T47D (cell line): ENCODE measurements around the gene MAPK1IP1L.

ENCODE experiments used
- DNase-seq, 2 experiments: peaks; one replicate each; pipeline versions ENCODE4 v3.0.0 to v3.0.0-alpha.2; 2011 to 2012; ENCODE audit warnings: low read depth in 1 of 2, low spot score in 1 of 2
- JUND ChIP-seq: IDR thresholded peaks from 2 replicates; pipeline ENCODE4 v1.6.1; 2012; ENCODE audit warnings: low read depth
- in situ Hi-C: cut with HindIII; loops from 2 replicates; pipeline ENCODE4 v1.10.0; 2016; ENCODE audit warnings: low sequenced_read_pairs, low pct_unique_long_range_greater_than_20kb

MAPK1IP1L gene

GRCh38 chr14:55088356-55088755, 36.9 kb downstream of the MAPK1IP1L start:
- no peak for TF ChIP-seq JUND
- DNase-seq = peak in 1 of 2 experiments; percentile 38
- in situ Hi-C loops = no loop called here

GRCh38 chr14:55092341-55092740, 40.9 kb downstream of the MAPK1IP1L start:
- no peak for TF ChIP-seq JUND
- in situ Hi-C loops = no loop called here

GRCh38 chr14:55094292-55095157, 43.1 kb downstream of the MAPK1IP1L start:
- DNase-seq = no peak
- TF ChIP-seq JUND = no peak
- in situ Hi-C loops = no loop called here

More at GRCh38 chr14:55092341-55092740, 40.9 kb downstream of the MAPK1IP1L start:
- DNase-seq = no peak

- in situ Hi-C loops = no loop called here
- TF ChIP-seq JUND = no peak
- no peak for DNase-seq
Measured at GRCh38 chr14:55097881-55098560, 46.6 kb downstream of the MAPK1IP1L start.

GRCh38 chr14:55098561-55098898, 47.1 kb downstream of the MAPK1IP1L start:
- no peak for TF ChIP-seq JUND
- in situ Hi-C loops = no loop called here
- DNase-seq = no peak

GRCh38 chr14:55099756-55100155, 48.3 kb downstream of the MAPK1IP1L start:
- no peak for DNase-seq
- no peak for TF ChIP-seq JUND
- in situ Hi-C loops = no loop called here

- TF ChIP-seq JUND = no peak
Measured at GRCh38 chr14:55101698-55102097, 50.3 kb downstream of the MAPK1IP1L start.

GRCh38 chr14:55102141-55102621, 50.7 kb downstream of the MAPK1IP1L start:
- peak; percentile 71 for TF ChIP-seq JUND
- in situ Hi-C loops = no loop called here
- peak; percentile 62 to 96 for DNase-seq

More at GRCh38 chr14:55101698-55102097, 50.3 kb downstream of the MAPK1IP1L start:
- DNase-seq = no peak
- in situ Hi-C loops = no loop called here

- in situ Hi-C loops = no loop called here
Measured at GRCh38 chr14:55103005-55103640, 51.7 kb downstream of the MAPK1IP1L start.

GRCh38 chr14:55103971-55104954, 52.8 kb downstream of the MAPK1IP1L start:
- no peak for TF ChIP-seq JUND
- in situ Hi-C loops = no loop called here

More at GRCh38 chr14:55103005-55103640, 51.7 kb downstream of the MAPK1IP1L start:
- peak; percentile 81 to 99 for DNase-seq
- TF ChIP-seq JUND = peak; percentile 98

GRCh38 chr14:55105991-55106390, 54.5 kb downstream of the MAPK1IP1L start:
- TF ChIP-seq JUND = no peak
- in situ Hi-C loops = no loop called here
- no peak for DNase-seq

More at GRCh38 chr14:55103971-55104954, 52.8 kb downstream of the MAPK1IP1L start:
- DNase-seq = peak in 1 of 2 experiments; percentile 60
